NK-92 treated with Interleukin-12 subunit alpha and Interleukin-12 subunit beta, amount 100 ng/mL, for 24 hours (cell line): ENCODE results near the gene TRNP1.

Experiments used
- DNase-seq: peaks from one replicate; lab custom pipeline; 2025; lab: John Stamatoyannopoulos, UW

TRNP1 gene

GRCh38 chr1:27027575-27028250 is 34.2 kb downstream of the TRNP1 start:
- DNase-seq = no peak

GRCh38 chr1:27029517-27029916 is 36.0 kb downstream of the TRNP1 start:
- DNase-seq = no peak

GRCh38 chr1:27031235-27032118 is 38.0 kb downstream of the TRNP1 start:
- no peak for DNase-seq

- no peak for DNase-seq
Observed at GRCh38 chr1:27032119-27032461, 38.6 kb downstream of the TRNP1 start.

- DNase-seq = no peak
Observed at GRCh38 chr1:27033043-27033746, 39.7 kb downstream of the TRNP1 start.

GRCh38 chr1:27035344-27035743 is 41.9 kb downstream of the TRNP1 start:
- DNase-seq = no peak

GRCh38 chr1:27036718-27037117 is 43.2 kb downstream of the TRNP1 start:
- no peak for DNase-seq

GRCh38 chr1:27037518-27037917 is 44.0 kb downstream of the TRNP1 start:
- no peak for DNase-seq

- DNase-seq = no peak
Observed at GRCh38 chr1:27038020-27038419, 44.5 kb downstream of the TRNP1 start.

GRCh38 chr1:27042670-27043069 is 49.2 kb downstream of the TRNP1 start:
- no peak for DNase-seq

GRCh38 chr1:27044613-27045151 is 51.2 kb downstream of the TRNP1 start:
- DNase-seq = peak; percentile 54

GRCh38 chr1:27045973-27046558 is 52.6 kb downstream of the TRNP1 start:
- DNase-seq = peak; percentile 25

GRCh38 chr1:27047914-27048313 is 54.4 kb downstream of the TRNP1 start:
- no peak for DNase-seq

GRCh38 chr1:27049100-27049499 is 55.6 kb downstream of the TRNP1 start:
- DNase-seq = no peak

- DNase-seq = no peak
Observed at GRCh38 chr1:27049607-27050006, 56.1 kb downstream of the TRNP1 start.
